ENCODE measurements around the gene MXD3. TPM values are rescaled to one million over a fixed set of nuclear protein-coding genes. Genes with fewer than 3 reads are reported as not detected.

MXD3 gene
- total RNA-seq, 1 donor from 2014 or later: 8.4 TPM

DNA sequence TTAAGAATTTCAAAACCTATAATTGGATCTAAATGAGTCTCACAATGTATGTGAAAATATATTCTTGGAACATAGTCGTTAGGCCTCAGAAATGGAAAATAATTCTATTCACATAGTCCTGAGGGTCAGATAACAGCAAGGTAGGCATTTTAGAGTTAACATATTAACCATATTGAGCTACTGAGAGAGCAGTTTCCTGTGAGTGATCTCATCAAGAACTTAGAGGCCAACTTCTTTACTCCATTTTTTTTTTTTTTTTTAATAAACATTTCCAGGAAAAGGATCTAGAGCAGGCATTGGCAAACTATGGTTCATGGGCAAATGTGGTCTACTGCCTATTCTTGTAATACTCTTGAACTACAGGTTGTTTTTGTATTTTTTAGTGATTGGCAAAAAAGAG lies 34.8 kb downstream of the MXD3 start:
- Mint-ChIP-seq H3K36me3 (ENCODE audit: low read depth) (peaks cover 19% of the 10 kb centered on the region), H3K27me3 (ENCODE audit: low read depth) (no peaks in the 10 kb centered on the region)
- DNase-seq (ENCODE audit: low spot score): no peak

DNA sequence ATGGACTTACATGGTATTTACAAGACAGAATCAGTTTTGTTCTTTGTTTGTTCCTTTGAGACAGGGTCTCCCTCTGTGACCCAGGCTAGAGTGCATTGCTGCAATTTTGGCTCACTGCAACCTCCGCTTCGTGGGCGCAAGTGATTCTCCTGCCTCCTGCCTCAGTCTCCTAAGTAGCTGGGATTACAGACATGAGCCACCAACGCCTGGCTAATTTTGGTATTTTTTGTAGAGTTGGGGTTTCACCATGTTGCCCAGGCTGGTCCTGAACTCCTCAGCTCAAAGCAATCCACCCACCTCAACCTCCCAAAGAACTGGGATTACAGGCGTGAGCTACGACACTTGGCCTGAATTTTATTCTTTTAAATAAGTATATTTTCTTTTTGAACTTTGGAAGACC lies 35.8 kb downstream of the MXD3 start:
- no peak overlapping the region for H3K4me3 Mint-ChIP-seq (ENCODE audit: unreplicated experiment)
- no peaks in the 10 kb centered on the region for H3K9me3 Mint-ChIP-seq (ENCODE audit: low read depth)
- DNase-seq (ENCODE audit: low spot score): no peak
- H3K27me3 Mint-ChIP-seq (ENCODE audit: low read depth): no peaks in the 10 kb centered on the region
- TF ChIP-seq, protein P1, sequence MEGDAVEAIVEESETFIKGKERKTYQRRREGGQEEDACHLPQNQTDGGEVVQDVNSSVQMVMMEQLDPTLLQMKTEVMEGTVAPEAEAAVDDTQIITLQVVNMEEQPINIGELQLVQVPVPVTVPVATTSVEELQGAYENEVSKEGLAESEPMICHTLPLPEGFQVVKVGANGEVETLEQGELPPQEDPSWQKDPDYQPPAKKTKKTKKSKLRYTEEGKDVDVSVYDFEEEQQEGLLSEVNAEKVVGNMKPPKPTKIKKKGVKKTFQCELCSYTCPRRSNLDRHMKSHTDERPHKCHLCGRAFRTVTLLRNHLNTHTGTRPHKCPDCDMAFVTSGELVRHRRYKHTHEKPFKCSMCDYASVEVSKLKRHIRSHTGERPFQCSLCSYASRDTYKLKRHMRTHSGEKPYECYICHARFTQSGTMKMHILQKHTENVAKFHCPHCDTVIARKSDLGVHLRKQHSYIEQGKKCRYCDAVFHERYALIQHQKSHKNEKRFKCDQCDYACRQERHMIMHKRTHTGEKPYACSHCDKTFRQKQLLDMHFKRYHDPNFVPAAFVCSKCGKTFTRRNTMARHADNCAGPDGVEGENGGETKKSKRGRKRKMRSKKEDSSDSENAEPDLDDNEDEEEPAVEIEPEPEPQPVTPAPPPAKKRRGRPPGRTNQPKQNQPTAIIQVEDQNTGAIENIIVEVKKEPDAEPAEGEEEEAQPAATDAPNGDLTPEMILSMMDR (IDR thresholded peaks at IDR 0.05): no peak
- H3K36me3 Mint-ChIP-seq (ENCODE audit: low read depth): peaks cover 18% of the 10 kb centered on the region
- no peak overlapping the region for H3K27ac Mint-ChIP-seq (ENCODE audit: unreplicated experiment)
- peaks cover 9% of the 10 kb centered on the region for H3K4me1 Mint-ChIP-seq (ENCODE audit: low read depth)

More for the DNA sequence above, 34.8 kb downstream of the MXD3 start:
- Mint-ChIP-seq H3K9me3 (ENCODE audit: low read depth) (no peaks in the 10 kb centered on the region), H3K4me3 (ENCODE audit: unreplicated experiment) (no peak overlapping the region), H3K27ac (ENCODE audit: unreplicated experiment) (no peak overlapping the region), H3K4me1 (ENCODE audit: low read depth) (peaks cover 3% of the 10 kb centered on the region)
- TF ChIP-seq, protein P1 (IDR thresholded peaks at IDR 0.05): no peak

DNA sequence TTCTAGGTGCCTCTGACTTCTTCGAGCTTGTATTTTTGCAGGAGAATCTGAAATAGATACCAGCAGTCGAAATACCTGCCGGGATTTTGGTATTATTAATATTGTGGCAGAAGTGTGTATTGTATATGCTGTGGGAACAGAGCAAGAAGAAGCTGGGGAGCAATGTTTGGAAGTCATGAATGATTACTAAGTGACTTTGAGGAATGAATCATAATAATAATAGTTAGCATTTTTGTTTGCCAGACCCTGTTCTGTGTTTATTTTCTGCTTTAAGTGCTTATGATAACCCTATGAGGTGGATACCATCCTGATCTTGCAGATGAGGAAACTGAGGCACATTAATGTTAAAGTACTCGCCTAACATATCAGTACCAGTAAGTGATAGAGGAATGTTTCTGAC lies 40.6 kb downstream of the MXD3 start:
- Mint-ChIP-seq H3K27ac (ENCODE audit: unreplicated experiment) (no peak overlapping the region), H3K36me3 (ENCODE audit: low read depth) (peaks cover 17% of the 10 kb centered on the region), H3K4me1 (ENCODE audit: low read depth) (peaks cover 20% of the 10 kb centered on the region), H3K9me3 (ENCODE audit: low read depth) (no peaks in the 10 kb centered on the region), H3K4me3 (ENCODE audit: unreplicated experiment) (no peak overlapping the region), H3K27me3 (ENCODE audit: low read depth) (no peaks in the 10 kb centered on the region)
- no peak for DNase-seq (ENCODE audit: low spot score)
- TF ChIP-seq, protein P1 (IDR thresholded peaks at IDR 0.05): no peak

DNA sequence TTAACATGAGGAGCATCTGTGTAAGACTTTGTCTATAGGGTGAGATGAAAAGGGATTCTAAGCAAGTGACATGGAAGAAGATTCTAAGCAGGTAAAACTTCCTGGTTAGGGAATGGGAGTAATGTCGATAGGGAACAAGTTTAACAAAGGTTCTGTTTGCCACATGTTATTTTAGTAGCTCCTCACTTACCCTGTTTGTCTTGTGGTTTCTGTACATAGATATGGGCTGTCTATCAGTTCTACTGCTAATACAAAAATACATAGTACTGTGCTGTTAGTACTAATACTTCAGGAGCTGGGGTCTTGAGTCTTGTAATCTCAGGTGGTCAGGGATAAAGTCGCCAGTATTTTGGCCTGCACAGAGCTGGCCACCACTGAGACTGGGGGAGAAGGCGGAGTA lies 41.0 kb downstream of the MXD3 start:
- no peak for DNase-seq (ENCODE audit: low spot score)
- TF ChIP-seq, protein P1 (IDR thresholded peaks at IDR 0.05): no peak
- Mint-ChIP-seq H3K27me3 (ENCODE audit: low read depth) (no peaks in the 10 kb centered on the region), H3K9me3 (ENCODE audit: low read depth) (no peaks in the 10 kb centered on the region), H3K27ac (ENCODE audit: unreplicated experiment) (peak overlapping the region; percentile 49), H3K4me3 (ENCODE audit: unreplicated experiment) (no peak overlapping the region), H3K4me1 (ENCODE audit: low read depth) (peaks cover 20% of the 10 kb centered on the region), H3K36me3 (ENCODE audit: low read depth) (peaks cover 20% of the 10 kb centered on the region)

DNA sequence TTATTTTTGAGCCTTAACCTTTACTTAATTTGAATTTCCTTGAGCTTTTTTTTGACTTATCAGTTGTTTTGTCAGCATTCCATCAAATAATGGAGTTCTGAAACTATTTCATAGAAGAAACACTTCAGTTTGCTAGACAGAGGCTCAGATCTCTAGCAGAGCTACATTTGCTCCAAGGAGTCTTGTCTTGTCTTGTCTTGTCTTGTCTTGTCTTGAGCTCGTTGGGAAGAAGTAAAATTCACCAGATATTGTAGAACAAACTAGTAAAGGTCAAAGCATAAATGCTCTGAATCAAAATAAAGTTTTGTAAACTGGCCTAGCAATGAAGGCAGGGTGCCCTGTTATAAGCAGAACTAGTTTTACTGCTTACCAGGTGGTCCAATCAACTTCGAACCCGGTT lies 41.7 kb downstream of the MXD3 start:
- TF ChIP-seq, protein P1 (IDR thresholded peaks at IDR 0.05): no peak
- H3K4me3 Mint-ChIP-seq (ENCODE audit: unreplicated experiment): no peak overlapping the region
- H3K9me3 Mint-ChIP-seq (ENCODE audit: low read depth): no peaks in the 10 kb centered on the region
- H3K4me1 Mint-ChIP-seq (ENCODE audit: low read depth): peaks cover 20% of the 10 kb centered on the region
- no peak overlapping the region for H3K27ac Mint-ChIP-seq (ENCODE audit: unreplicated experiment)
- H3K27me3 Mint-ChIP-seq (ENCODE audit: low read depth): no peaks in the 10 kb centered on the region
- peaks cover 19% of the 10 kb centered on the region for H3K36me3 Mint-ChIP-seq (ENCODE audit: low read depth)
- DNase-seq (ENCODE audit: low spot score): no peak
